Sigmoid colon (tissue), 7 donors: Measurements from ENCODE around the gene TVP23A. TPM values are rescaled to one million over a fixed set of nuclear protein-coding genes. Genes with fewer than 3 reads are reported as not detected.

Experiments
- DNase-seq: peaks from one replicate; pipeline ENCODE4 v3.0.0-alpha.2; 2019
- H3K27ac ChIP-seq, 4 donors: fragments of 200-600 bp; sonication (generic); one replicate each; pipeline ENCODE4 v1.5.1; 2016 to 2019; ENCODE audit warnings: mild to moderate bottlenecking in 1 of 4
- H3K27me3 ChIP-seq, 3 donors: fragments of 200-600 bp; sonication (generic); one replicate each; pipeline ENCODE4 v1.5.1; 2019; ENCODE audit warnings: mild to moderate bottlenecking in 1 of 3
- H3K36me3 ChIP-seq, 4 donors: fragments of 200-600 bp; sonication (generic); one replicate each; pipeline ENCODE4 v1.5.1; 2016 to 2019
- H3K4me1 ChIP-seq, 4 donors: fragments of 200-600 bp; sonication (generic); one replicate each; pipeline ENCODE4 v1.5.1; 2017 to 2019
- H3K4me3 ChIP-seq, 4 donors: fragments of 200-600 bp; sonication (generic); one replicate each; pipeline ENCODE4 v1.5.1; 2017 to 2019; ENCODE audit warnings: mild to moderate bottlenecking in 2 of 4, moderate library complexity in 1 of 4
- H3K9me3 ChIP-seq, 4 donors: fragments of 200-600 bp in 3 of 4; sonication (generic) in 3 of 4; one replicate each; pipeline versions ENCODE4 v1.5.1 to v1.6.1; 2013 to 2019
- EP300 ChIP-seq, 4 donors: sonication (generic); formaldehyde crosslinking; IDR thresholded peaks; one replicate each; pipeline ENCODE4 v1.6.1; 2017; ENCODE audit warnings: antibody characterized with exemption in 4 of 4
- POLR2A ChIP-seq, 2 donors: fragments of 450-650 bp; IDR thresholded peaks; one replicate each; pipeline ENCODE4 v1.6.1; 2016; ENCODE audit warnings: antibody characterized with exemption in 2 of 2, mild to moderate bottlenecking in 2 of 2, moderate library complexity in 2 of 2
- POLR2AphosphoS5 ChIP-seq, 4 donors: sonication (generic); formaldehyde crosslinking; IDR thresholded peaks; one replicate each; pipeline ENCODE4 v1.6.1; 2017; ENCODE audit warnings: antibody characterized with exemption in 4 of 4
- WGBS, 2 donors: extraction: QIAGEN DNeasy Blood & Tissue Kit; methylation state at CpG; one replicate each; pipeline ENCODE4 v1.1.7; 2013; 5-methylcytosine and 5-hydroxymethylcytosine counted together
- intact Hi-C: fragments of 100-400 bp; cut with DNase I; formaldehyde crosslinking; loops from one replicate; pipeline ENCODE4 v1.15.1; 2023
- polyA plus RNA-seq, 3 donors: library from polyadenylated mRNA; stranded (reverse); fragments of 200-250 nt; gene quantifications; one replicate each; pipeline ENCODE4 v1.2.3, GENCODE V29; 2013
- total RNA-seq, 4 donors: library from RNA; depleted of rRNA; stranded (reverse); fragments of >200 nt; gene quantifications; one replicate each; pipeline ENCODE4 v1.1.0, GENCODE V29; 2016
- TF ChIP-seq, protein P1 (sequence below), 4 experiments: fragments of 450-650 bp in 3 of 4; fragments of 200-600 bp in 1 of 4; IDR thresholded peaks; one replicate each; pipeline ENCODE4 v1.5.1; 2016 to 2019; ENCODE audit warnings: antibody characterized with exemption in 4 of 4, mild to moderate bottlenecking in 3 of 4, moderate library complexity in 2 of 4
- donor health status: healthy with polysubstance abuse.
- donor health status: Bipolar disorder and iron deficiency.
- donor health status: healthy.

TVP23A gene
- total and polyA plus RNA-seq, 7 donors, result 0.14 to 0.98 (median 0.71) TPM; not detected in 2

DNA sequence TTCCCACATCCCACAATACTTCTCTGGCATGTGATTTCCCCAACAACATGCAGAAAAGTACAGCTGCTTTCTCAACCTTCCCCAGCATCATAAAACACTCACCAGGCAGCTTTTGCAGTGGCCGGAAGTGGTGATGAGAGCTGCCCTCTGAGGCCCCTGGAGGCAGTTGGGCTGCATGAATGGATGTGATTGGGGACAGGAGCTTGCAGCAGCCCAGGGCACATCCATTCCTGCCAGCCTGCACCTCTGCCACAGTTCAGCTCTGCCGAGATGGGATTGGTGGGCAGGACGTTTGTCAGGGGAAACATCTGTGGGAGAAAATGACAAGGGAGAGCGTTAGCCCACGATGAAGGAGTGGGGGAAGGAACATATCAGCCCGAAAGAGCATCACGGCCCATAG lies 55.1 kb downstream of the TVP23A start:
- Histone ChIP-seq H3K36me3 (peaks cover 54 to 93% (median 61%) of the 10 kb centered on the region in 4 donors), H3K4me3 (no peak overlapping the region), H3K27ac (no peak overlapping the region), H3K27me3 (no peaks in the 10 kb centered on the region), H3K9me3 (no peaks in the 10 kb centered on the region), H3K4me1 (no peaks in the 10 kb centered on the region)
- intact Hi-C loops, result no loop called here
- no peak for TF ChIP-seq POLR2AphosphoS5 (IDR thresholded peaks at IDR 0.05)
- TF ChIP-seq, protein P1, sequence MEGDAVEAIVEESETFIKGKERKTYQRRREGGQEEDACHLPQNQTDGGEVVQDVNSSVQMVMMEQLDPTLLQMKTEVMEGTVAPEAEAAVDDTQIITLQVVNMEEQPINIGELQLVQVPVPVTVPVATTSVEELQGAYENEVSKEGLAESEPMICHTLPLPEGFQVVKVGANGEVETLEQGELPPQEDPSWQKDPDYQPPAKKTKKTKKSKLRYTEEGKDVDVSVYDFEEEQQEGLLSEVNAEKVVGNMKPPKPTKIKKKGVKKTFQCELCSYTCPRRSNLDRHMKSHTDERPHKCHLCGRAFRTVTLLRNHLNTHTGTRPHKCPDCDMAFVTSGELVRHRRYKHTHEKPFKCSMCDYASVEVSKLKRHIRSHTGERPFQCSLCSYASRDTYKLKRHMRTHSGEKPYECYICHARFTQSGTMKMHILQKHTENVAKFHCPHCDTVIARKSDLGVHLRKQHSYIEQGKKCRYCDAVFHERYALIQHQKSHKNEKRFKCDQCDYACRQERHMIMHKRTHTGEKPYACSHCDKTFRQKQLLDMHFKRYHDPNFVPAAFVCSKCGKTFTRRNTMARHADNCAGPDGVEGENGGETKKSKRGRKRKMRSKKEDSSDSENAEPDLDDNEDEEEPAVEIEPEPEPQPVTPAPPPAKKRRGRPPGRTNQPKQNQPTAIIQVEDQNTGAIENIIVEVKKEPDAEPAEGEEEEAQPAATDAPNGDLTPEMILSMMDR (IDR thresholded peaks at IDR 0.05), result no peak
- no peak for TF ChIP-seq POLR2A (IDR thresholded peaks at IDR 0.05)
- TF ChIP-seq EP300 (IDR thresholded peaks at IDR 0.05), result no peak
- no peak for DNase-seq
- WGBS, 2 donors, result 91 to 97% methylated on average over 7 of the region's 7 CpGs

DNA sequence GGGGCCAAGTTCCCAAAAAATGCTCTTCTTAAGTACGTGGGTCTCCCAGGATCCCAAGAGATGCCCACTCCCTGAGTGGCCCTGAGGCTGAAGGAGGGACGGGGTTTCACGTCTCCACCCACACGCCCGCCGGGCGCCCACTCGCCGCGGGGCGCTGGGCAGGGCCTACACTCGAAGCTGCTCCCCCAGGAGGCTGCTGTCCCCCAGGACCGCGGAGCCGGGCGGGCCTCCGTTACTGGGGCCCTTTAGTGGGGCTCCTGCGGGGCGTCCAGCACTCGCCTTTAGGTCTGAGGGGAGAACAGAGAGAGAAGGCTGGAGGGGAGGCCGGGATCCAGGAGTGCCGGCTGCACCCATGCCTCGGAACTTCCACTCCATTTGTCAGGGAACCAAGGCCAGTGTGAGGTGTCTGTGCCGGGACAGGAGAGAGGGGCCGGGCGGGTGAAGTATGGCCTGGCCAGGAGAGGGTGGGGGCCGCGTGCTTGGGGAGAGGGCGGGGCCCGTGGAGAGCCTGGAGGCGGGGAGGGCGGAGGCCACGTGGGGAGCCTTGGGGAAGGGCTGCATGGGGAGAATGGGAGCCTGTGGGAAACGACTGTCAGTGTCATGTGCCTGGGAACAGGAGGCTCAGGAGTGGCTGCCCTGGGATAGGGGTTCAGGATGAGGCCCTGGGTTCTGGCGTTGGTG lies 56.1 kb downstream of the TVP23A start:
- TF ChIP-seq EP300 (IDR thresholded peaks at IDR 0.05) (no peak), POLR2AphosphoS5 (IDR thresholded peaks at IDR 0.05) (no peak), POLR2A (IDR thresholded peaks at IDR 0.05) (no peak)
- TF ChIP-seq, protein P1 (IDR thresholded peaks at IDR 0.05), result no peak
- Histone ChIP-seq H3K4me3 (no peak overlapping the region), H3K27me3 (no peaks in the 10 kb centered on the region), H3K27ac (no peak overlapping the region), H3K36me3 (peaks cover 64 to 94% (median 70%) of the 10 kb centered on the region in 4 donors), H3K4me1 (no peaks in the 10 kb centered on the region), H3K9me3 (no peaks in the 10 kb centered on the region)
- 94% methylated on average over 35 of the region's 35 CpGs for WGBS, 2 donors
- DNase-seq, result no peak
- intact Hi-C loops, result no loop called here

DNA sequence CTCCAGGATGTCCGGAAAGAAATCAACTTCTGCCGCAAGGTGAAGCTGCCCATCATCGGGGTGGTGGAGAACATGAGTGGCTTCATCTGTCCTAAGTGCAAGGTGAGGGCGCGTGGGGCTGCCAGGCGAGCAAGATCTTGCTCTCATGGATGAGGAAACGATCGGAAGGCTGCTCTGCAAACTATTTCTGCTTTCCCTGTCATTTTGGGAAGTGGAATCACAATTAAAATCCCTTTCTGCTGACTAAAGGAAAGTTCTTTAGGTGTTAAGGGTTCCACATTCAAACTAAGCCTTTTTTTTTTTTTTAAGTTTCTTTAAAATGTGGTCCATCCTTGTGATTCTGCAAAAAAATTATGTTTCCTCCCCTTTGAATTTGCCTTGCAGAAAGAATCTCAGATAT lies 57.2 kb downstream of the TVP23A start:
- H3K4me3 ChIP-seq, result no peak overlapping the region
- H3K36me3 ChIP-seq, result peaks cover 68 to 95% (median 79%) of the 10 kb centered on the region in 4 donors
- H3K4me1 ChIP-seq, result no peaks in the 10 kb centered on the region
- TF ChIP-seq POLR2A (IDR thresholded peaks at IDR 0.05) (no peak), EP300 (IDR thresholded peaks at IDR 0.05) (no peak), POLR2AphosphoS5 (IDR thresholded peaks at IDR 0.05) (no peak)
- TF ChIP-seq, protein P1 (IDR thresholded peaks at IDR 0.05), result no peak
- H3K27ac ChIP-seq, result no peak overlapping the region
- no peak for DNase-seq
- intact Hi-C loops, result no loop called here
- 92 to 94% methylated on average over 8 of the region's 8 CpGs for WGBS, 2 donors
- H3K27me3 ChIP-seq, result no peaks in the 10 kb centered on the region
- H3K9me3 ChIP-seq, result no peaks in the 10 kb centered on the region

DNA sequence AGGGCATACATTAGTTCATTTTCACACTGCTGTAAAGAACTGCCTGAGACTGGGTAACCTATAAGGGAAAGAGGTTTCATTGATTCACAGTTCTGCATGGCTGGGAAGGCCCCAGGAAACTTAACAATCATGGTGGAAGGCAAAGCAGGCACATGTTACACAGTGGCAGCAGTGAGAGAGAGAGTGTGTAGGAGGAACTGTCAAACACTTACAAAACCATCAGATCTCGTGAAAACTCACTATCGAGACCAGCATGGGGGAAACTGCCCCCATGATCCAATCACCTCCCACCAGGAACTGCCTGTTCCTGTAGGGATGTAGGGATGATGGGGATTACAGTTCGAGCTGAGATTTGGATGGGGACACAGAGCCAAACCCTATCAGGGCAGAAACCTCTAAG lies 57.7 kb downstream of the TVP23A start:
- Histone ChIP-seq H3K27ac (no peak overlapping the region), H3K9me3 (no peaks in the 10 kb centered on the region), H3K27me3 (no peaks in the 10 kb centered on the region), H3K4me1 (no peaks in the 10 kb centered on the region), H3K36me3 (peaks cover 67 to 97% (median 81%) of the 10 kb centered on the region in 4 donors), H3K4me3 (no peak overlapping the region)
- no peak for DNase-seq
- intact Hi-C loops, result no loop called here
- WGBS, 2 donors, result 85 to 92% methylated on average over 3 of the region's 3 CpGs
- TF ChIP-seq EP300 (IDR thresholded peaks at IDR 0.05) (no peak), POLR2AphosphoS5 (IDR thresholded peaks at IDR 0.05) (no peak), POLR2A (IDR thresholded peaks at IDR 0.05) (no peak)
- TF ChIP-seq, protein P1 (IDR thresholded peaks at IDR 0.05), result no peak

DNA sequence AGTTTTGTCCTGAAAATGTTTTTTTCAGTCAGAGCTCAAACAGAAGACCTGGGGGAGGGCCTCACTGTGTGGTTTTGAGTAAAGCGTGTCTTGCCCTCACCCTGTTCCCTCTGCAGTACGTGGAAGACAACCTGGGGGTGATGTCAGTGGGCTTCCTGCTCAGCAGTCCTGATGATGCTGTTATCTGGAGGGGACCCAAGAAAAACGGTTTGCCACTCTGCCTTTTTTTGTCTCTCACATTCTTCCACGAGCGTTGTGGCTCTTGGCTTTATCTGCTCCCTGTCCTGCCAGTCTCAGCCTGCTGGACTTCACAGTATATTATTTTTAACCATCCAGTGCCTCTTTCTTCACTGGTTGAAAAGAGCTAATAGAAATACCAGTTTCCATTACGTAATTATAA lies 62.0 kb downstream of the TVP23A start:
- TF ChIP-seq POLR2AphosphoS5 (IDR thresholded peaks at IDR 0.05) (no peak), POLR2A (IDR thresholded peaks at IDR 0.05) (no peak), EP300 (IDR thresholded peaks at IDR 0.05) (no peak)
- TF ChIP-seq, protein P1 (IDR thresholded peaks at IDR 0.05), result no peak
- H3K36me3 ChIP-seq, result peaks cover 43 to 98% (median 70%) of the 10 kb centered on the region in 4 donors
- H3K27me3 ChIP-seq, result no peaks in the 10 kb centered on the region
- no peak overlapping the region for H3K4me3 ChIP-seq
- no peak overlapping the region for H3K27ac ChIP-seq
- WGBS, 2 donors, result 82 to 88% methylated on average over 6 of the region's 6 CpGs
- DNase-seq, result no peak
- no peaks in the 10 kb centered on the region for H3K9me3 ChIP-seq
- H3K4me1 ChIP-seq, result no peaks in the 10 kb centered on the region
- intact Hi-C loops, result no loop called here
